HCT116 (cell line): ENCODE results near the gene INSR. TPM values are rescaled to one million over a fixed set of nuclear protein-coding genes. Genes with fewer than 3 reads are reported as not detected.

Source experiments
- ATAC-seq: fragments of 200-7000 bp; cut with Tn5 transposase; 2 replicates; pipeline ENCODE4 v1.9.1; 2020; ENCODE audit warnings: mild to moderate bottlenecking, moderate library complexity
- BruUV-seq: library from RNA; stranded (reverse); fragments of 400-500 nt; replicated peaks from 2 replicates; lab custom pipeline; 2021; lab: Mats Ljungman, UMichigan
- CTCF ChIA-PET: fragments of 300-600 bp; sonication (Branson Sonifier 250); formaldehyde crosslinking; loops from one replicate; lab custom pipeline; 2021; ENCODE audit warnings: antibody characterized with exemption; lab: Charles Lee
- POLR2A ChIA-PET: fragments of 300-600, 350-600 bp; sonication (Branson Sonifier 250); formaldehyde crosslinking; loops from one replicate; lab custom pipeline; 2021; ENCODE audit warnings: antibody characterized with exemption; lab: Charles Lee
- RAD21 ChIA-PET, 2 experiments: fragments of 300-600 bp; sonication (Branson Sonifier 250); formaldehyde crosslinking; loops; one replicate each; lab custom pipeline; 2023; ENCODE audit warnings: low total read pairs in 2 of 2; ENCODE audit not compliant: uncharacterized antibody in 2 of 2, unreplicated experiment in 2 of 2, low non-redundant PET in 1 of 2; lab: Charles Lee
- DNase-seq: peaks from one replicate; pipeline ENCODE4 v3.0.0-alpha.2; 2010; ENCODE audit warnings: low read depth, low spot score
- H2AFZ ChIP-seq: fragments of 200-600 bp; shearing (Covaris generic), sonication (generic); 2 replicates; pipeline ENCODE4 v1.6.1; 2017; ENCODE audit warnings: low read depth, mixed run types, mixed read lengths, antibody characterized with exemption, low read length; ENCODE audit not compliant: poor library complexity, severe bottlenecking
- H3K27ac ChIP-seq: 2 replicates; pipeline ENCODE4 v1.5.1; 2012; ENCODE audit warnings: low read depth, low read length
- H3K27me3 ChIP-seq: fragments of 200-600 bp; sonication (generic); 2 replicates; pipeline ENCODE4 v1.6.1; 2016; ENCODE audit warnings: mixed run types, low read length, mixed read lengths; ENCODE audit not compliant: insufficient read depth
- H3K36me3 ChIP-seq, 2 experiments: fragments of 200-500 bp in 1 of 2; fragments of 200-600 bp in 1 of 2; sonication (Bioruptor generic) in 1 of 2; sonication (generic) in 1 of 2; 2 replicates each; pipeline versions ENCODE4 v1.5.1 to v1.6.1; 2014 to 2016; ENCODE audit warnings: low read length in 2 of 2, inconsistent platforms in 1 of 2, mixed read lengths in 1 of 2, mixed run types in 1 of 2; ENCODE audit not compliant: insufficient read depth in 2 of 2, control insufficient read depth in 1 of 2
- H3K4me1 ChIP-seq, 2 experiments: fragments of 200-600 bp in 1 of 2; sonication (generic) in 1 of 2; 2 replicates each; pipeline versions ENCODE4 v1.5.1 to v1.6.1; 2012 to 2017; ENCODE audit warnings: low read length in 2 of 2, inconsistent platforms in 1 of 2, mild to moderate bottlenecking in 1 of 2, mixed read lengths in 1 of 2, mixed run types in 1 of 2, moderate library complexity in 1 of 2; ENCODE audit not compliant: insufficient read depth in 2 of 2, control insufficient read depth in 1 of 2
- H3K4me2 ChIP-seq: fragments of 200-600 bp; sonication (generic); 2 replicates; pipeline ENCODE4 v1.6.1; 2017; ENCODE audit warnings: mixed run types, low read length, mixed read lengths
- H3K4me3 ChIP-seq, 2 experiments: fragments of 200-600 bp in 1 of 2; sonication (generic) in 1 of 2; replicated peaks in 1 of 2; 2 replicates each; pipeline ENCODE4 v1.5.1; 2011 to 2016; ENCODE audit warnings: low read length in 2 of 2, control low read depth in 1 of 2, low read depth in 1 of 2, mild to moderate bottlenecking in 1 of 2, mixed read lengths in 1 of 2, mixed run types in 1 of 2
- H3K79me2 ChIP-seq: fragments of 200-600 bp; sonication (generic); 2 replicates; pipeline ENCODE4 v1.6.1; 2017; ENCODE audit warnings: mild to moderate bottlenecking, mixed run types, low read length, moderate library complexity, mixed read lengths; ENCODE audit not compliant: insufficient read depth
- H3K9ac ChIP-seq: fragments of 200-600 bp; sonication (generic); 2 replicates; pipeline ENCODE4 v1.6.1; 2016; ENCODE audit warnings: low read length, mixed read lengths
- H3K9me2 ChIP-seq: fragments of 200-600 bp; sonication (generic), shearing (Covaris generic); 2 replicates; pipeline ENCODE4 v1.6.1; 2017; ENCODE audit warnings: mixed run types, mild to moderate bottlenecking, moderate library complexity; ENCODE audit not compliant: insufficient read depth
- H3K9me3 ChIP-seq, 2 experiments: fragments of 200-500 bp in 1 of 2; fragments of 200-600 bp in 1 of 2; sonication (Bioruptor generic) in 1 of 2; sonication (generic) in 1 of 2; 2 replicates each; pipeline ENCODE4 v1.6.1; 2014 to 2017; ENCODE audit warnings: low read length in 2 of 2, mixed read lengths in 2 of 2, inconsistent platforms in 1 of 2, low read depth in 1 of 2, mild to moderate bottlenecking in 1 of 2, mixed run types in 1 of 2, moderate library complexity in 1 of 2; ENCODE audit not compliant: control insufficient read depth in 1 of 2, insufficient read depth in 1 of 2
- H4K20me1 ChIP-seq: fragments of 200-600 bp; sonication (generic), shearing (Covaris generic); 2 replicates; pipeline ENCODE4 v1.6.1; 2017; ENCODE audit warnings: mixed run types, mild to moderate bottlenecking, moderate library complexity; ENCODE audit not compliant: insufficient read depth
- ATF3 ChIP-seq: IDR thresholded peaks from 2 replicates; pipeline ENCODE4 v1.6.1; 2012
- CBX3 ChIP-seq: IDR thresholded peaks from 2 replicates; pipeline ENCODE4 v1.6.1; 2012; ENCODE audit warnings: low read depth
- CEBPB ChIP-seq: IDR thresholded peaks from 2 replicates; pipeline ENCODE4 v1.6.1; 2012; ENCODE audit warnings: low read depth
- CTCF ChIP-seq, 3 experiments: fragments of 200-600 bp in 1 of 3; sonication (generic) in 1 of 3; IDR thresholded peaks in 2 of 3; conservative IDR thresholded peaks in 1 of 3; 2 replicates each; pipeline ENCODE4 v1.5.1; 2012 to 2017; ENCODE audit warnings: low read depth in 2 of 3, low read length in 2 of 3, antibody characterized with exemption in 1 of 3, borderline replicate concordance in 1 of 3, control low read depth in 1 of 3, mild to moderate bottlenecking in 1 of 3, mixed read lengths in 1 of 3, mixed run types in 1 of 3, moderate library complexity in 1 of 3; ENCODE audit not compliant: insufficient read depth in 1 of 3
- EZH2 ChIP-seq: fragments of 200-600 bp; sonication (generic); IDR thresholded peaks from 2 replicates; pipeline ENCODE4 v1.6.1; 2017; ENCODE audit warnings: antibody characterized with exemption, mixed run types
- FOSL1 ChIP-seq: IDR thresholded peaks from 2 replicates; pipeline ENCODE4 v1.6.1; 2012; ENCODE audit warnings: low read depth
- JUND ChIP-seq: IDR thresholded peaks from 2 replicates; pipeline ENCODE4 v1.6.1; 2012
- MAX ChIP-seq: IDR thresholded peaks from 2 replicates; pipeline ENCODE4 v1.6.1; 2012
- POLR2A ChIP-seq: IDR thresholded peaks from 2 replicates; pipeline ENCODE4 v1.7.0; 2011; ENCODE audit warnings: borderline replicate concordance; ENCODE audit not compliant: insufficient read depth, insufficient read length; ENCODE audit errors: extremely low read depth
- POLR2AphosphoS5 ChIP-seq: IDR thresholded peaks from 2 replicates; pipeline ENCODE4 v1.6.1; 2011; ENCODE audit warnings: mild to moderate bottlenecking, low read depth, low read length, moderate library complexity
- REST ChIP-seq: IDR thresholded peaks from 2 replicates; pipeline ENCODE4 v1.6.1; 2012; ENCODE audit warnings: low read depth
- SIN3A ChIP-seq: IDR thresholded peaks from 2 replicates; pipeline ENCODE4 v1.6.1; 2012; ENCODE audit warnings: low read depth
- SRF ChIP-seq: IDR thresholded peaks from 2 replicates; pipeline ENCODE4 v1.6.1; 2012; ENCODE audit warnings: low read depth
- ZFX ChIP-seq: fragments of 450-650 bp; IDR thresholded peaks from 2 replicates; pipeline ENCODE4 v1.6.1; 2017
- ZNF274 ChIP-seq: fragments of 200-500 bp; sonication (Bioruptor generic); IDR thresholded peaks from 2 replicates; pipeline ENCODE4 v1.6.1; 2014; ENCODE audit warnings: mild to moderate bottlenecking, low read depth, low read length, inconsistent platforms
- intact Hi-C: fragments of 100-400 bp; cut with micrococcal nuclease; formaldehyde crosslinking; loops from 2 replicates; pipeline ENCODE4 v1.10.0; 2022
- total RNA-seq: library from RNA; stranded (reverse); gene quantifications from one replicate; pipeline ENCODE4 v1.2.1, GENCODE V29; 2021; ENCODE audit not compliant: unreplicated experiment

The INSR gene
- total RNA-seq, 1 experiment from 2014 or later, result 25.4 TPM

GRCh38 chr19:7138402-7138801 lies 155.8 kb downstream of the INSR start:
- no peak for DNase-seq
- CTCF ChIA-PET, result no interaction called here
- BruUV-seq, result no TSS peak
- TF ChIP-seq REST, result no peak
- TF ChIP-seq ZNF274, result no peak
- TF ChIP-seq POLR2AphosphoS5, result no peak
- no peak for TF ChIP-seq CBX3
- no peak for TF ChIP-seq ATF3
- no peak for TF ChIP-seq ZFX
- no peak for TF ChIP-seq SRF
- no peak for TF ChIP-seq FOSL1
- no peak for TF ChIP-seq EZH2
- no peak for TF ChIP-seq MAX
- no peak for TF ChIP-seq JUND
- TF ChIP-seq CTCF (IDR thresholded peaks at IDR 0.05 in 2 of 3, conservative IDR thresholded peaks at IDR 0.05 in 1 of 3; ENCODE audit: borderline replicate concordance in 1 of 3, insufficient read depth in 1 of 3, low read depth in 2 of 3, low read length in 2 of 3), result no peak
- TF ChIP-seq POLR2A, result no peak
- no peak for TF ChIP-seq CEBPB
- no peak for TF ChIP-seq SIN3A
- Histone ChIP-seq H3K79me2 (no peaks in the 10 kb centered on the region), H3K9me3 (no peaks in the 10 kb centered on the region), H3K27ac (no peak overlapping the region), H3K27me3 (no peaks in the 10 kb centered on the region), H3K9me2 (no peaks in the 10 kb centered on the region), H4K20me1 (no peaks in the 10 kb centered on the region), H3K36me3 (no peaks in the 10 kb centered on the region; a peak in 1 of 4 replicates), H3K4me1 (peaks cover 15 to 19% of the 10 kb centered on the region in 2 experiments), H3K9ac (no peak overlapping the region), H2AFZ (no peak overlapping the region), H3K4me3 (no peak overlapping the region), H3K4me2 (no peak overlapping the region)
- RAD21 ChIA-PET, result no interaction called here
- POLR2A ChIA-PET, result no interaction called here
- intact Hi-C loops, result no loop called here
- ATAC-seq, result no peak
